ENCODE results near the gene PFN3.

Gene PFN3

GRCh38 chr5:177388521-177389052 lies 11.9 kb downstream of the PFN3 start:
- no peak overlapping the region for H3K4me3 ChIP-seq (ENCODE audit: low read depth, low read length)
- H3K4me2 ChIP-seq (ENCODE audit: low read length) = no peak overlapping the region
- no peak for TF ChIP-seq CTCF (IDR thresholded peaks at IDR 0.05)
- H3K9me3 ChIP-seq (ENCODE audit: control insufficient read depth, low read length) = no peaks in the 10 kb centered on the region
- H2AFZ ChIP-seq = no peak overlapping the region
- H3K27me3 ChIP-seq (ENCODE audit: control insufficient read depth, insufficient read depth, low read length) = no peaks in the 10 kb centered on the region
- H3K27ac ChIP-seq = no peak overlapping the region
- no peaks in the 10 kb centered on the region for H3K4me1 ChIP-seq
- H3K9ac ChIP-seq = no peak overlapping the region
- H3K36me3 ChIP-seq (ENCODE audit: control insufficient read depth, insufficient read depth, low read length) = no peaks in the 10 kb centered on the region
- no peaks in the 10 kb centered on the region for H3K79me2 ChIP-seq

DNA sequence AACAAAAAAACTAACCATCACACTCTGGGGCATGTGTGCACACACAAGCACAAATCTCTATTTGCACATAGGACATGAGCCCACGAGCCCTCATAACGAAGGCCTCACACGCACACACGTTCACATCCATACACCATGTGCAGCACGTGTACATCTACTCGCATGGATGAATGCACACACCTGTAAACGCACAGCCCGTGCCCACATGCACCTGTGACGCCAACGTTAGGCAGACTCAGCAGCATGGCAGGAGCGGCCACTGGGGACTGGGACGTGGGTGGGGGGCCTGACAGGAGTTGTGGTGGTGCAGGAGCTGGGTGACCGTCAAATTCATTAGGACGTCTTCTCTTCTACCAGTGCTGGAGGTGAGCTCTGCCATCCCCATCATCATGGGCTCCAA lies 13.1 kb downstream of the PFN3 start:
- Histone ChIP-seq H3K27me3 (ENCODE audit: control insufficient read depth, insufficient read depth, low read length) (no peaks in the 10 kb centered on the region), H3K27ac (no peak overlapping the region), H3K4me1 (no peaks in the 10 kb centered on the region), H3K4me2 (ENCODE audit: low read length) (no peak overlapping the region), H3K4me3 (ENCODE audit: low read depth, low read length) (no peak overlapping the region), H2AFZ (no peak overlapping the region), H3K9me3 (ENCODE audit: control insufficient read depth, low read length) (no peaks in the 10 kb centered on the region), H3K36me3 (ENCODE audit: control insufficient read depth, insufficient read depth, low read length) (no peaks in the 10 kb centered on the region), H3K79me2 (no peaks in the 10 kb centered on the region), H3K9ac (no peak overlapping the region)
- TF ChIP-seq CTCF (IDR thresholded peaks at IDR 0.05) = no peak

- H3K79me2 ChIP-seq = no peaks in the 10 kb centered on the region
- no peak overlapping the region for H3K9ac ChIP-seq
- no peak overlapping the region for H3K4me3 ChIP-seq (ENCODE audit: low read depth, low read length)
- no peaks in the 10 kb centered on the region for H3K36me3 ChIP-seq (ENCODE audit: control insufficient read depth, insufficient read depth, low read length)
- H2AFZ ChIP-seq = no peak overlapping the region
- no peaks in the 10 kb centered on the region for H3K27me3 ChIP-seq (ENCODE audit: control insufficient read depth, insufficient read depth, low read length)
- no peak overlapping the region for H3K27ac ChIP-seq
- no peak for TF ChIP-seq CTCF (IDR thresholded peaks at IDR 0.05)
- H3K4me1 ChIP-seq = no peaks in the 10 kb centered on the region
- H3K9me3 ChIP-seq (ENCODE audit: control insufficient read depth, low read length) = no peaks in the 10 kb centered on the region
- no peak overlapping the region for H3K4me2 ChIP-seq (ENCODE audit: low read length)
Measured at GRCh38 chr5:177386542-177386941, 13.9 kb downstream of the PFN3 start.

DNA sequence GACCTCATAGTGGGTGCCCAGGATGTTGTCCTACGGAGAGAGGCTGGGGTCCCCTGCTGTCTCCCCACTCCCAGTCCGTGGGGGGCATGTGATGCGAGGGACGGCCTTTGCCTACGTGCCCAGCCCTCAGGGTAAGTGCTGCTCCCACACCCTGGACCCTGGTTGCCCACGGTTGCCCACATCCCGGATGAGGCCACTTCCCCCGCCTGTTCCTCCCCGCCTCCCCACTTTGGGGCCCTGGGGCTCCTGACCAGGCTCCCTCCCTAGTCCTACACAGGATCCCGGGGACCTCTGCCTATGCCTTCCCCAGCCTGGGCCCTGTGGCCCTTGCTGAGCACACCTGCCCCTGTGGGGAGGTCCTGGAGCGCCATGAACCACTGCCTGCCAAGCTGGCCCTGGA lies 14.7 kb downstream of the PFN3 start:
- Histone ChIP-seq H3K4me1 (peaks cover 4% of the 10 kb centered on the region), H3K9ac (no peak overlapping the region), H3K4me2 (ENCODE audit: low read length) (no peak overlapping the region), H3K79me2 (no peaks in the 10 kb centered on the region), H3K9me3 (ENCODE audit: control insufficient read depth, low read length) (no peaks in the 10 kb centered on the region), H3K36me3 (ENCODE audit: control insufficient read depth, insufficient read depth, low read length) (no peaks in the 10 kb centered on the region), H3K4me3 (ENCODE audit: low read depth, low read length) (no peak overlapping the region), H3K27ac (no peak overlapping the region), H3K27me3 (ENCODE audit: control insufficient read depth, insufficient read depth, low read length) (no peaks in the 10 kb centered on the region), H2AFZ (no peak overlapping the region)
- TF ChIP-seq CTCF (IDR thresholded peaks at IDR 0.05) = no peak

DNA sequence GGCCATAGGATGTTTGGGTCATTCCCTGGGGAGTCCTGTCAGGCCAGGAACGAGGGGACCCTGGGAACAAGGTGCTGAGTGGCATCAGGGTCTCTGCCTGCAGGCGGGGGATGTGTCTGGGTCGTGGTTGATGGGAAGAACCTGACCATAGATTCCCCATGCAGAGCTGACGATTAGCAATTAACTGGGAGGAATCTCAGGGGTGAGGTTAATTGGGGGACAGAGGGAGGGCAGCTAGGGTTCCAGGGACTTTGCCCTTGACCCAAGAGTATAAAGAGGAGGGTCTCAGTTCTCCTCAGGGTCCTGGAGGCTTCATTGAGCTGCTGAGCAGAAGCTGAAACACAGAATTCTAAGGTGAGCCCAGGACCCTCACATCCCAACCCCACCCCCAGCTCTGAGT lies 16.3 kb downstream of the PFN3 start, which contains the start of gene SLC34A1:
Gene SLC34A1, plus strand, starts transcription at position 301 of the 400 bp plus-strand sequence. CDS start 1,308 bp downstream, outside the sequence.
- no peak within 1 kb of the TSS for H2AFZ ChIP-seq
- no peak within 1 kb of the TSS for H3K27ac ChIP-seq
- H3K27me3 ChIP-seq (ENCODE audit: control insufficient read depth, insufficient read depth, low read length) = no peaks in the 10 kb centered on the region
- no peak for TF ChIP-seq CTCF (IDR thresholded peaks at IDR 0.05)
- H3K36me3 ChIP-seq (ENCODE audit: control insufficient read depth, insufficient read depth, low read length) = no peaks in the 10 kb centered on the region
- H3K9me3 ChIP-seq (ENCODE audit: control insufficient read depth, low read length) = no peaks in the 10 kb centered on the region
- no peaks in the 10 kb centered on the region for H3K79me2 ChIP-seq
- H3K4me2 ChIP-seq (ENCODE audit: low read length) = no peak within 1 kb of the TSS
- peaks cover 4% of the 10 kb centered on the region for H3K4me1 ChIP-seq
- no peak within 1 kb of the TSS for H3K9ac ChIP-seq
- no peak within 1 kb of the TSS for H3K4me3 ChIP-seq (ENCODE audit: low read depth, low read length)

Data from parathyroid adenoma (tissue), 2 donors.